GM19193 (cell line): ENCODE measurements around the gene INPP5K.

Source experiments
- POLR2A ChIP-seq: IDR thresholded peaks from 4 replicates; pipeline ENCODE4 v1.6.1; 2011; ENCODE audit not compliant: insufficient read depth, insufficient read length; ENCODE audit errors: extremely low read depth

Gene INPP5K

GRCh38 chr17:1485423-1486376, 30.7 kb downstream of the INPP5K start:
- TF ChIP-seq POLR2A = peak; percentile 51

- peak; percentile 51 for TF ChIP-seq POLR2A
Observed at GRCh38 chr17:1484676-1485422, 31.6 kb downstream of the INPP5K start.

- no peak for TF ChIP-seq POLR2A
Observed at GRCh38 chr17:1484060-1484535, 32.3 kb downstream of the INPP5K start.

- no peak for TF ChIP-seq POLR2A
Observed at GRCh38 chr17:1482680-1483079, 33.7 kb downstream of the INPP5K start.

- no peak for TF ChIP-seq POLR2A
Observed at GRCh38 chr17:1481736-1482135, 34.7 kb downstream of the INPP5K start.

- TF ChIP-seq POLR2A = no peak
Observed at GRCh38 chr17:1480747-1481465, 35.5 kb downstream of the INPP5K start.

GRCh38 chr17:1478418-1478817, 38.0 kb downstream of the INPP5K start:
- TF ChIP-seq POLR2A = no peak

GRCh38 chr17:1475321-1475854, 41.0 kb downstream of the INPP5K start:
- no peak for TF ChIP-seq POLR2A

GRCh38 chr17:1474402-1475189, 41.8 kb downstream of the INPP5K start:
- TF ChIP-seq POLR2A = peak; percentile 39

GRCh38 chr17:1473841-1474240, 42.6 kb downstream of the INPP5K start:
- peak; percentile 3 for TF ChIP-seq POLR2A

- no peak for TF ChIP-seq POLR2A
Observed at GRCh38 chr17:1473170-1473569, 43.2 kb downstream of the INPP5K start.

- TF ChIP-seq POLR2A = no peak
Observed at GRCh38 chr17:1471911-1472821, 44.2 kb downstream of the INPP5K start.

GRCh38 chr17:1471490-1471889, 44.9 kb downstream of the INPP5K start:
- TF ChIP-seq POLR2A = no peak

GRCh38 chr17:1470755-1471462, 45.5 kb downstream of the INPP5K start:
- TF ChIP-seq POLR2A = no peak
